ENCODE data around the gene SLC31A2.

DNA sequence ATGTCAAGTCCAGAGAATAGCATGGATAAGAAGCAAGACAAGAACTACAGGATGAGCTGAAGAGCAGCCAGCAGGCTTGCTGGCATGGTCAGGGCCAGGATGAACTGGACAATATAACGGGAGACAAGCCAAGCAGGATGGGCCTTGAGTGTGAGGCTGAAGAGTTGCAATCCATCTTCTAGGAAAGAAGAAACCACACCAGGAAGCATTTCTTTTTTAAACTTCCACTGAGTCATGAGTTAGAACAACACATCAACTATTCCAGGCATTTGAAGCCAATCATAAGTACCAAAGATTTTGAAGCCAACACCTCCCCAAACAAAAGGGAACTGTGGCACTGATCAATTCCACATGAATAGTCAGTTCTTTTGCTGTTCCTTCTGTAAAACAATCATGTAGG, 27.3 kb downstream of the SLC31A2 start:
- TF ChIP-seq CTCF (IDR thresholded peaks at IDR 0.05) (no peak), ZFX (IDR thresholded peaks at IDR 0.05; ENCODE audit: borderline replicate concordance) (no peak)

All from 22Rv1 (cell line).